Ishikawa (cell line): ENCODE results near the gene IRX1.

Experiments
- MAX ChIP-seq: IDR thresholded peaks from 2 replicates; pipeline ENCODE4 v1.6.1; 2012
- REST ChIP-seq: IDR thresholded peaks from 2 replicates; pipeline ENCODE4 v1.6.1; 2012; ENCODE audit warnings: low read depth, mild to moderate bottlenecking

- no peak for TF ChIP-seq REST
- no peak for TF ChIP-seq MAX
These were observed 1.8 kb downstream of the IRX1 start for GRCh38 chr5:3597167-3598007.
